ENCODE measurements around the gene LYPLA2. TPM values are rescaled to one million over a fixed set of nuclear protein-coding genes. Genes with fewer than 3 reads are reported as not detected.

Gene LYPLA2
- total RNA-seq, 3 donors from 2014 or later, result 31.8 to 52.8 (median 49.5) TPM

DNA sequence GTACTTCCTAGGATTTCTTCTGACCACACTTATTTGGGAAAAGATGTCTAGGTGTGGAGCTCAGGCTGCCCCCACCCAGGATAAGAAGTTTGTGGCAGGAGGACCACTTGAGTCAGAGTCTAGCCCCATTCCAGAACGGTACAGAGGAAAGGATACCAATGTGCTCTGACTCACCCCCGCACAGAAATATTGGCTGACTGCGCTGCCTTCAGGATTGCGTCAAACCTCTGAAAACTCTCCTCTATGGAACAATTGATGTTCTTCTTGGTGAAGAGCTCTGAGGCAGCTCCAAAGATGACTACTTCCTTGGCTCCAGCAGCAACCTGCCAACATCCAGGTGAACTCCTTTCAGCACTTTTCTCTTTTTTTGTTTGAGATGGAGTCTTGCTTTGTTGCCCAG, 23.1 kb downstream of the LYPLA2 start:
- TF ChIP-seq POLR2A (IDR thresholded peaks at IDR 0.05), result no peak
- TF ChIP-seq, protein P1, sequence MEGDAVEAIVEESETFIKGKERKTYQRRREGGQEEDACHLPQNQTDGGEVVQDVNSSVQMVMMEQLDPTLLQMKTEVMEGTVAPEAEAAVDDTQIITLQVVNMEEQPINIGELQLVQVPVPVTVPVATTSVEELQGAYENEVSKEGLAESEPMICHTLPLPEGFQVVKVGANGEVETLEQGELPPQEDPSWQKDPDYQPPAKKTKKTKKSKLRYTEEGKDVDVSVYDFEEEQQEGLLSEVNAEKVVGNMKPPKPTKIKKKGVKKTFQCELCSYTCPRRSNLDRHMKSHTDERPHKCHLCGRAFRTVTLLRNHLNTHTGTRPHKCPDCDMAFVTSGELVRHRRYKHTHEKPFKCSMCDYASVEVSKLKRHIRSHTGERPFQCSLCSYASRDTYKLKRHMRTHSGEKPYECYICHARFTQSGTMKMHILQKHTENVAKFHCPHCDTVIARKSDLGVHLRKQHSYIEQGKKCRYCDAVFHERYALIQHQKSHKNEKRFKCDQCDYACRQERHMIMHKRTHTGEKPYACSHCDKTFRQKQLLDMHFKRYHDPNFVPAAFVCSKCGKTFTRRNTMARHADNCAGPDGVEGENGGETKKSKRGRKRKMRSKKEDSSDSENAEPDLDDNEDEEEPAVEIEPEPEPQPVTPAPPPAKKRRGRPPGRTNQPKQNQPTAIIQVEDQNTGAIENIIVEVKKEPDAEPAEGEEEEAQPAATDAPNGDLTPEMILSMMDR (IDR thresholded peaks at IDR 0.05), result no peak
- no peak for TF ChIP-seq POLR2AphosphoS5 (IDR thresholded peaks at IDR 0.05)
- Histone ChIP-seq H3K36me3 (no peaks in the 10 kb centered on the region), H3K4me3 (no peak overlapping the region), H3K4me1 (no peaks in the 10 kb centered on the region), H3K27me3 (no peaks in the 10 kb centered on the region), H3K27ac (no peak overlapping the region), H3K9me3 (no peaks in the 10 kb centered on the region)
- no peak for DNase-seq (ENCODE audit: low spot score in 2 of 2)
- intact Hi-C loops (cut with DNase I; ENCODE audit: low total_unique reads), result no loop called here

DNA sequence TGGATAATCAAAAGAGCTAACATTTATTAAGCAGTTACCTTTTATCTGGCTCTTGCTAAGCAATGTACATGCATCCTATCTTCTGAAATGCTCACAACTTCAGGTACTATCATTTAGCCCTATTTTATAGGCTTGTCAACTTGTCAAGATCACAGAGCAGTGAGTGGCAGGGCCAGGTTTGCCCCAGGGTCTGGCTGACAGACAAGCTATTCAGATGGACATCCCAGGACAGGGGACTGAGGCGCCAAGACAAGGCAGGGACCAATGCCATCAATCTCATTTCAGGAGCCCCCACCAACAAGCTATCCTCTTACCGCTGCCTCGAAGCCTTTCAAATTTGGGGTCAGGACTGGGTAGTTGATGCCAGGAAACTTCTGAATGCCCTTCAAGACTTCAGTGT, 25.4 kb downstream of the LYPLA2 start:
- no peaks in the 10 kb centered on the region for H3K36me3 ChIP-seq
- no peak for DNase-seq (ENCODE audit: low spot score in 2 of 2)
- H3K4me1 ChIP-seq, result no peaks in the 10 kb centered on the region
- H3K9me3 ChIP-seq, result no peaks in the 10 kb centered on the region
- H3K27ac ChIP-seq, result no peak overlapping the region
- no peak overlapping the region for H3K4me3 ChIP-seq
- no peaks in the 10 kb centered on the region for H3K27me3 ChIP-seq
- intact Hi-C loops (cut with DNase I; ENCODE audit: low total_unique reads), result no loop called here
- TF ChIP-seq POLR2AphosphoS5 (IDR thresholded peaks at IDR 0.05) (no peak), POLR2A (IDR thresholded peaks at IDR 0.05) (no peak)
- TF ChIP-seq, protein P1 (IDR thresholded peaks at IDR 0.05), result no peak

DNA sequence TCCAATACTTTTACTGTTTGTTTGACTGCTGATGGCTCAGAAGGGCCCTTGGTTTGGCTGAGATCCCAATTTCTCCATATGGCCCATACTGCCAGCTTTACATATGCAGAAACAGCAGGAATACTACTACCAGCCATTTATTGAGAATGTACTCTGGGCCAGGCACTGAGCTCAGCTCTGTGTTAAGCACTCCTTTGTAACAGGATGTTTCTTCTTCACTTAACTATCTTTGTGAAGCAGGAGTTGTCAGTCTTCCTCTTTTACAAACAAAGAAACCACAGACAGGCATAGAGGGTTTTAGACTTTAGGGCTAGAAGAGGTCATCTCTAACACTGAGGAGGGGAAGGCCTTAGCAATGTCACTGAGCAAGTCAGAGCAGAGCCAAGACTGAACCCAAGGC, 26.0 kb downstream of the LYPLA2 start:
- TF ChIP-seq POLR2A (IDR thresholded peaks at IDR 0.05) (no peak), POLR2AphosphoS5 (IDR thresholded peaks at IDR 0.05) (no peak)
- TF ChIP-seq, protein P1 (IDR thresholded peaks at IDR 0.05), result no peak

DNA sequence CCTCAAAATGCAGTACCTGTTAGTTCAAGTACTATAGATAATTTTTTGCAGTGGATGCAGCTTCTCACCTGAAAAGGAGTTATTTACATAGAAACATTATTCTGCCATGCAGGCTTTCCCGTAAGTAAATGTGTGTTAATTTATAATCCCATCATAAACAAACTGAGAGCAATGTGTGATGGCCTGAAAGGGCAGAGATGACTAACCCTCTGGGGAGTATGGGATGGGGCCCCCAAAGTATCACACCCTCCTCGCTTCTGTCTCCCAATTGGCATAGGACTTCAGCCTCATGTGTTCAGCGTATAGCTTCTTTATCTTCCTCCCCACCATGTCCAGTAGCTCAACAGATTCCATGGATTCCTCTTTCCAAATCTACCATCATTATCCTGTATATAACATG, 26.7 kb downstream of the LYPLA2 start:
- no peak overlapping the region for H3K27ac ChIP-seq
- TF ChIP-seq, protein P1 (IDR thresholded peaks at IDR 0.05), result no peak
- no peak for TF ChIP-seq POLR2AphosphoS5 (IDR thresholded peaks at IDR 0.05)
- TF ChIP-seq POLR2A (IDR thresholded peaks at IDR 0.05), result no peak
- intact Hi-C loops (cut with DNase I; ENCODE audit: low total_unique reads), result no loop called here
- H3K36me3 ChIP-seq, result no peaks in the 10 kb centered on the region
- H3K4me3 ChIP-seq, result no peak overlapping the region
- no peaks in the 10 kb centered on the region for H3K4me1 ChIP-seq
- H3K27me3 ChIP-seq, result no peaks in the 10 kb centered on the region
- no peak for DNase-seq (ENCODE audit: low spot score in 2 of 2)
- H3K9me3 ChIP-seq, result no peaks in the 10 kb centered on the region

More for the DNA sequence above, 26.0 kb downstream of the LYPLA2 start:
- Histone ChIP-seq H3K9me3 (no peaks in the 10 kb centered on the region), H3K4me3 (no peak overlapping the region), H3K27me3 (no peaks in the 10 kb centered on the region), H3K27ac (no peak overlapping the region), H3K4me1 (no peaks in the 10 kb centered on the region), H3K36me3 (no peaks in the 10 kb centered on the region)
- intact Hi-C loops (cut with DNase I; ENCODE audit: low total_unique reads), result no loop called here
- DNase-seq (ENCODE audit: low spot score in 2 of 2), result no peak

DNA sequence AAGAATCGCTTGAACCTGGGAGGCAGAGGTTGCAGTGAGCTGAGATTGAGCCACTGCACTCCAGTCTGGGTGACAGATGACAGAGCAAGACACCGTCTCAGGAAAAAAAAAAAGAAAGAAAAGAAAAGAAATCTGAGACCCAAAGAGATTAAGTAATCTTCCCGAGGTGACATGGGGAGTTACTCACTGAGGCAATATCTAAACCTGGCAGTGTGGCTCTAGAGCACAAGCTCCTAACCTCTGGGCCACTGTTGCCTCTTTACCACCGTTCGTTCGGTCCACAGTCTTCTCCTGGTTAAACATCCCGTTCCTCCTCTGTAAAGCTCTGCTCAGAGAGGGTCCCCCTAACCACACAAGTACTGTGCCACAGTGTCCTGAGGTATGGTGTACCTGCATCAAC, 32.8 kb downstream of the LYPLA2 start:
- H3K27me3 ChIP-seq, result no peaks in the 10 kb centered on the region
- DNase-seq (ENCODE audit: low spot score in 2 of 2), result no peak
- H3K9me3 ChIP-seq, result no peaks in the 10 kb centered on the region
- intact Hi-C loops (cut with DNase I; ENCODE audit: low total_unique reads), result no loop called here
- H3K27ac ChIP-seq, result no peak overlapping the region
- H3K4me3 ChIP-seq, result peak overlapping the region in 1 of 3 donors; percentile 88
- TF ChIP-seq POLR2AphosphoS5 (IDR thresholded peaks at IDR 0.05), result no peak
- no peak for TF ChIP-seq POLR2A (IDR thresholded peaks at IDR 0.05)
- H3K36me3 ChIP-seq, result no peaks in the 10 kb centered on the region
- no peaks in the 10 kb centered on the region for H3K4me1 ChIP-seq

DNA sequence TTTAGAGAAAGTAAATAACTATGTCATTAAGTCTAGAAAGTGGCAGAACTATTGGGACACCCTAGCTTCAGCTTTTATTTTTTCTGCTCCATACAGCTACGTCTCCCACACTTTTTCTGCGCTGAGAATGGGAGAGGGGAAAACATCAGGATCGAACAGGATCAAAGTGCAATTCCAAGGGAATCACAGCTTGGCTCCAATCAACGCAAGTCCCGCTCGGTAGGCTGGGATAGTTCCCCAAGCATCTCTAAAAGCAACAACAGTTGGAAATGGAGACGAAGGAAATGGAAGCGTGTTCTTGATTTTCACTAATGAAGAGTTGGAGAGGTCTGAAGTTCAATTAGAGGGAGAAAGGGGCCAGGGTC, 33.7 kb downstream of the LYPLA2 start:
- intact Hi-C loops (cut with DNase I; ENCODE audit: low total_unique reads), result no loop called here
- H3K27ac ChIP-seq, result peak overlapping the region; percentile 97
- H3K36me3 ChIP-seq, result no peaks in the 10 kb centered on the region
- TF ChIP-seq POLR2A (IDR thresholded peaks at IDR 0.05), result no peak
- no peak for TF ChIP-seq POLR2AphosphoS5 (IDR thresholded peaks at IDR 0.05)
- TF ChIP-seq, protein P1 (IDR thresholded peaks at IDR 0.05), result no peak
- no peaks in the 10 kb centered on the region for H3K9me3 ChIP-seq
- H3K27me3 ChIP-seq, result no peaks in the 10 kb centered on the region
- peak overlapping the region; percentile 88 to 98 (median 97) for H3K4me3 ChIP-seq
- no peaks in the 10 kb centered on the region for H3K4me1 ChIP-seq
- DNase-seq (ENCODE audit: low spot score in 2 of 2), result no peak
